K562 (cell line): Measurements from ENCODE around the gene MAP1LC3B2. TPM values are rescaled to one million over a fixed set of nuclear protein-coding genes. Genes with fewer than 3 reads are reported as not detected.

Experiments
- ARID1B ChIP-seq: fragments of 450-650 bp; IDR thresholded peaks from 2 replicates; pipeline ENCODE4 v1.6.1; 2016; ENCODE audit warnings: antibody characterized with exemption, mild to moderate bottlenecking, inconsistent platforms
- CHD7 ChIP-seq: fragments of 200-600 bp; sonication (generic); IDR thresholded peaks from one replicate; pipeline ENCODE4 v1.6.1; 2012; ENCODE audit warnings: mild to moderate bottlenecking, low read depth, low read length, inconsistent platforms
- CTCF ChIP-seq, 3 experiments: IDR thresholded peaks in 2 of 3; conservative IDR thresholded peaks in 1 of 3; 2 replicates each; pipeline ENCODE4 v1.5.1; 2011 to 2012; ENCODE audit warnings: low read length in 3 of 3, mild to moderate bottlenecking in 3 of 3, control low read depth in 2 of 3, improper control_type of control experiment in 1 of 3, inconsistent platforms in 1 of 3, low read depth in 1 of 3, mixed read lengths in 1 of 3, moderate library complexity in 1 of 3; ENCODE audit not compliant: insufficient read depth in 2 of 3
- FOSL1 ChIP-seq: fragments of 200-800 bp; sonication (Bioruptor generic); conservative IDR thresholded peaks from 2 replicates; pipeline ENCODE4 v1.6.1; 2016; ENCODE audit warnings: missing genetic modification characterization, missing compliant biosample characterization
- ZNF584 ChIP-seq: fragments of 200-800 bp; sonication (Bioruptor generic); IDR thresholded peaks from 2 replicates; pipeline ENCODE4 v1.6.1; 2016; ENCODE audit warnings: low read depth, mild to moderate bottlenecking, missing genetic modification characterization, missing compliant biosample characterization
- polyA plus RNA-seq, 8 experiments: library from polyadenylated mRNA; depleted of rRNA in 4 of 8; stranded (reverse) in 5 of 8; unstranded in 3 of 8; fragments of >200 nt; fragmentation: Nextera tagmentation in 2 of 8; fragmentation: Illumina TruSeq in 1 of 8; extraction: Ambion mirVana in 2 of 8; extraction: Trizol in 1 of 8; gene quantifications; 2 replicates each; pipeline versions ENCODE4 v1.2.1 to v1.2.3, GENCODE V29; 2011 to 2014; ENCODE audit warnings: inconsistent platforms in 1 of 8, missing spikeins in 1 of 8
- total RNA-seq, 7 experiments: library from RNA; depleted of rRNA in 6 of 7; stranded (reverse); fragments of >200 nt in 6 of 7; fragmentation: Illumina TruSeq in 2 of 7; extraction: Trizol in 2 of 7; gene quantifications; 2 replicates each; pipeline versions ENCODE4 v1.2.1 to v1.2.3, GENCODE V29; 2011 to 2021; ENCODE audit warnings: low replicate concordance in 1 of 7
- TF ChIP-seq, protein P1 (sequence below): sonication (generic); IDR thresholded peaks from 2 replicates; pipeline ENCODE4 v1.6.1; 2016

MAP1LC3B2 gene
- total and polyA plus RNA-seq, 9 of the 15 experiments (the other 6 are each of a cell fraction or from before 2014, with no cell fraction given), result 0.53 to 2.8 (median 0.76) TPM; not detected in 2

GRCh38 chr12:116524964-116525379 is 34.2 kb upstream of the MAP1LC3B2 start (continued):
- TF ChIP-seq CHD7 (no peak), FOSL1 (peak; percentile 40), ARID1B (peak; percentile 60), CTCF (IDR thresholded peaks at IDR 0.05 in 2 of 3, conservative IDR thresholded peaks at IDR 0.05 in 1 of 3; ENCODE audit: insufficient read depth in 2 of 3, low read depth in 1 of 3, low read length in 3 of 3) (peak in 1 of 3 experiments; percentile 23; a peak in 2 of 6 replicates), ZNF584 (CRISPR knock-in tag) (no peak)
- TF ChIP-seq, protein P1, sequence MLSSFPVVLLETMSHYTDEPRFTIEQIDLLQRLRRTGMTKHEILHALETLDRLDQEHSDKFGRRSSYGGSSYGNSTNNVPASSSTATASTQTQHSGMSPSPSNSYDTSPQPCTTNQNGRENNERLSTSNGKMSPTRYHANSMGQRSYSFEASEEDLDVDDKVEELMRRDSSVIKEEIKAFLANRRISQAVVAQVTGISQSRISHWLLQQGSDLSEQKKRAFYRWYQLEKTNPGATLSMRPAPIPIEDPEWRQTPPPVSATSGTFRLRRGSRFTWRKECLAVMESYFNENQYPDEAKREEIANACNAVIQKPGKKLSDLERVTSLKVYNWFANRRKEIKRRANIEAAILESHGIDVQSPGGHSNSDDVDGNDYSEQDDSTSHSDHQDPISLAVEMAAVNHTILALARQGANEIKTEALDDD, result no peak
